Stimulated activated CD4-positive, alpha-beta T cell treated with anti-CD3 and anti-CD28 coated beads, Interleukin-4, amount 100 ng/mL, for 1 hour (primary cell): Measurements from ENCODE around the gene MPP2.
"Not testable (repeated sequence)": the region's sequence is repeated elsewhere in the genome, so short reads cannot be mapped to it uniquely, and the experiment has no call there.

ENCODE experiments used
- DNase-seq: peaks from one replicate; pipeline ENCODE4 v3.0.0-alpha.2; 2020

Gene MPP2

DNA sequence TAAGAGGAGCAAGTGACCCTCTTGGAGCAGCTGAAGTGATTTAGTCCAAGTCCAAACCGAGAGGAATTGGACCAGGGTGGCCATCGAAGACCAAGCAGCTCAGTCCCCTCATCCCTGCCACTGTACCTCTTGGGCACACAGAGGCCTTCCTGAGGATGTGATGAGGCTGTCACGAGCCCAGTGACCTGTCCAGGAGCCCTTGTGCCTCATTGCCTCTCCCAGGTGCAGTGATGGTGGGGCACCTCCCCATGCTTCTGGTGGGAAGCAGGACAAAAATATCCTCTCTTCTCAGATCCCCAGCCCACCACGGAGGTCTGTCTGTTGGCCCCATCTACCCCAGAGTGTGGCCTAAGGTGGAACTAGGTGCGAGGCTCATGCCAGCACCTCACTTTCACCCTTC, 63.1 kb downstream of the MPP2 start:
- DNase-seq: no peak

DNA sequence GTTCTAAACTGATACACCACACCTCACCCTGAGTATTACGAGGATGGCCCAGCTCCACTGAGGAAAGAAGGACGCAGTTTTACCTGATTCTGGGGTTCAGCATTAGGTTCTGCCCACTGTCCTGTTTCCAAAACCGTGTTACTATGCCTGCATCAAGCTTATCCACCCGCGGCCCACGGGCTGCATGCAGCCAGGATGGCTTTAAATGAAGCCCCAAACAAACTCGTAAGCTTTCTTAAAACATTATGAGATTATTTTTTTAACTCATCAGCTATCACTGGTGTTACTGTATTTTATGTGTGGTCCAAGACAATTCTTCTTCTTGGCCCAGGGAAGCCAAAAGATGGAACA, 64.4 kb downstream of the MPP2 start:
- no peak for DNase-seq

DNA sequence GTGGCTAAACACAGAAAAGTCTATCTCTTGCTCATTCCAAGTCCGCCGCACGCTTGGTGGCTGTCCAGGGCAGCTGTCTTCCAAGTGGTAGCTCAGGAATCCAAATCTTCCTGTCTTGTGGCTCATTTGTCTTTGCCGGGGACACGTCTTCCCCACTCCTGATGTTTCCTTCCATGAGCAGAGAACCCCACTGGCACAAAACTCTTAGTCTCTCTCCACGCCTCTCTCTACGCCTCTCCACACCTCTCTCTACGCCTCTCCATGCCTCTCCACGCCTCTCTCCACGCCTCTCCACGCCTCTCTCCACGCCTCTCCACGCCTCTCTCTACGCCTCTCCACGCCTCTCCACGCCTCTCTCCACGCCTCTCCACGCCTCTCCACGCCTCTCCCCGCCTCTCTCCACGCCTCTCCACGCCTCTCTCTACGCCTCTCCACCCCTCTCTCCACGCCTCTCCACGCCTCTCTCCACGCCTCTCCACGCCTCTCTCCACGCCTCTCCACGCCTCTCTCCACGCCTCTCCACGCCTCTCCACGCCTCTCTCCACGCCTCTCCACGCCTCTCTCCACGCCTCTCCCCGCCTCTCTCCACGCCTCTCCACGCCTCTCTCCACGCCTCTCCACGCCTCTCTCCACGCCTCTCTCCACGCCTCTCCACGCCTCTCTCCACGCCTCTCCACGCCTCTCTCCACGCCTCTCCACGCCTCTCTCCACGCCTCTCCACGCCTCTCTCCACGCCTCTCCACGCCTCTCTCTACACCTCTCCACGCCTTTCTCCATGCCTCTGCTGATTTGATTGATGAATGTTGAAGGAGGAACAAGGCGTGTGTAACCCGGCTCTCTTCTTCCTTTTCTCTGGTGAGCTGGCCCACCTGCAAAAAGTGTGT, 65.0 kb downstream of the MPP2 start:
- not testable (repeated sequence) for DNase-seq

DNA sequence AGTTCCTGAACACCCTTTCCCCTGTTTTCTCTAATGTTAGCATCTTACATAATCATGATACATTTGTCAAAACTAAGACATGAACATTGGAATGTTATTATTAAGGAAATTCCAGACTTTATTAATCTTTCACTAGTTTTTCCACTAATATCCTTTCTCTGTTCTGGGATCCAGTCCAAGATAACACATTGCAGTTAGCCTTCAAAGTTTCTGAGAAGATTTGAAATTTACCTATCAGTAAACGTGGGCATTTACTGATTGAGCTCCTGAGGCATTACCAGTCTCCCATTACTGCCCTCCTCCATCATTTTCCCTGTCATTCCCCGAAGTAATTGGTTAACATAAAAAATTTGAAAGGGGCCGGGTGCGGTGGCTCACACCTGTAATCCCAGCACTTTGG, 66.1 kb downstream of the MPP2 start:
- no peak for DNase-seq

DNA sequence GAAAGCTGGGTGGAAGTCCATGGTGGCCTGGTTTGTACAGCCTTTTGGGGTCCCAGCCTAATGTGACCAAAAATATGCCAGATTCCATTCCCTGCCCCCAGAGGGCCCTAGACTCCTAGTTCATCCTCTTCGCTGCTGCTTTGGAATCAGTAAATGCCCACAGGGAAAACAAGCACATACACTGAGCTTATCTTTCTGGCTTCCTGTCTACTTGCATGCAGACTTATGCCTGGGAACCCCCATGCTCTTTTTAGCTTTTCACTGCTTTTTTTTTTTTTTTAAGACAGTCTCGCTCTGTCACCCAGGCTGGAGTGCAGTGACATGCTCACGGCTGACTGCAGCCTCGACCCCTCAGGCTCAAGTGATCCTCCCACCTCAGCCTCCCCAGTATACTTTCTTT, 66.5 kb downstream of the MPP2 start:
- no peak for DNase-seq

DNA sequence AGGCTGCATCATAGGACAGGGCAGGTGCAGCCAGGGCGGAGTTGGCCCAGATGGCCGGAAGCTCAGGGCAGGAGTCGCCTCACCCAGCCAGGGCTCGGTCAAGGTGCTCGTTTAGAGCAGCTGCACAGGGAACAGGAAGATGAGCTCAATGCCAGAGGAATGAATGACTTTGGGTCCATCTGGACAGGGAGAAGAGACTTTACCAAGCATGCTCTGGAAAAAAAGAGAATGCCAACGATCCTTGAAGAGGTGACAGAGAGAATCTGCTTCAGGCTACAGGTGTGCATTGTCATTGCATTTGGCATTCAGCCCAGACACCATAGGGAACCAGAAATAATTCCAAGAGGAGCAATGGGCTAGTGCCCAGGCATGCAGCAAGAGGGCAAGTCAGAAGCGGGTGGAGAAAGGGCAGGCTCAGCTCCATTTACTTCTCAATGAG, 67.6 kb downstream of the MPP2 start:
- DNase-seq: no peak

DNA sequence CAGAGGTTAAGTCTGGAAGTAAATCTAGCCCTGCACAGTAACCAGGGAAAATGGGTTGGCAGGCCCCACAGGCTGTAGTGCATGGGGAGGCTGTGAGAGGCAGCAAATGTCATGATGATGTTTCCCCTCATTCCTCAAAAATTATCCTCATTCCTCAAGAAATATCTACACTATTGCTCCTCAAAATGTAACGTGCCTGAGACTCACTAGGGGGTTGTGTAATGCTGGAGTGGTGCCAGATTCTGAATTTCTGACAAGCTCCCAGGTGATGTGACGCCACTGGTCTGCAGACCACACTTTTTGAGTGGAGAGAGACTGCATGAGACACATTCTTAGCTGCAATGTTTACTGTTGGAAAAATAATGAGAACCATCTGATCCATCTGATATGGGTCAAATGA, 73.2 kb downstream of the MPP2 start:
- DNase-seq: no peak

DNA sequence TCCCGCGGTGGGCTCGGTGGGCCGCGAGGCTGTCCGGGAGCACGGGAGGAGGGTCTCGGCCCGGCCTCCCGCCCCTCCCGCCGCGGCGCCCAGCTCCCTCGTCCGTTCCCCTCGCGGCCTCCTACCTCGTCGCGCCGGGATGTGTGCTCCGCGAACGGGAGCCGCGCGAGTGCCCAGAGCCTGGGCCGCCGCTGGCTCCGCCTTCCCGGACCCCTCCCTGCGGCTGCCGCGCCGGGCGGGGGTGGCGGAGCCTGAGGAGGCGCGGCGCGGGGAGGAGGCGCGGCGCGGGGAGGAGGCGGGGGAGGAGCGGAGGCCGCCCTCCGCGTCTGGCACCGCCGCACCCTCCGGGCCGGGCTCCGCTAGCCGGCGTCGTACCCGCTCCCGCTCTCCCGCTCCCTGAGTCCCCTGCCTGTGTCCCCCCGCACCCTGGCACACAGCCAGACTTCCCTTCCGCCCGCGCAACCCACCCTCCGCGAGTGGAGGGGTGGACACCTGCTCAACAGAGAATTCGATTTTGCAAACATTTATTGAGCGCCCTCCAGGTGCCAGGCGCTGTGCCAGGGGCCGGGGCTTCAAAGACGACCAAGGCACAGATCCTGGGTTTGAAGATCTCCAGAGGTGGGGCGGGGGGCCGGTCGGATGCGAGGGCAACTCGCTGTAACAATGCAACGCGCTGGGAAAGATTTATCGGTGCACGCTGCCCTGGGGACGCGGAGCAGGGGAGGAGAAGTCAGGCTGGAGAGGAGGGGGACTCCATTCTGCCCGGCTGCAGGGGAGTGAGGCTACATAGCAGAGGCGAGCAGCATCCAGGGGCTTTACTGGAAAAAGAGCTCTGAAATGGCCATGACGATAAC, 74.1 kb downstream of the MPP2 start, which contains the start of gene MPP3:
TSS of gene MPP3 (minus strand) at position 171 of the 854 bp plus-strand sequence. CDS start 1,240 bp downstream, outside the sequence.
- DNase-seq: peak; percentile 58

DNA sequence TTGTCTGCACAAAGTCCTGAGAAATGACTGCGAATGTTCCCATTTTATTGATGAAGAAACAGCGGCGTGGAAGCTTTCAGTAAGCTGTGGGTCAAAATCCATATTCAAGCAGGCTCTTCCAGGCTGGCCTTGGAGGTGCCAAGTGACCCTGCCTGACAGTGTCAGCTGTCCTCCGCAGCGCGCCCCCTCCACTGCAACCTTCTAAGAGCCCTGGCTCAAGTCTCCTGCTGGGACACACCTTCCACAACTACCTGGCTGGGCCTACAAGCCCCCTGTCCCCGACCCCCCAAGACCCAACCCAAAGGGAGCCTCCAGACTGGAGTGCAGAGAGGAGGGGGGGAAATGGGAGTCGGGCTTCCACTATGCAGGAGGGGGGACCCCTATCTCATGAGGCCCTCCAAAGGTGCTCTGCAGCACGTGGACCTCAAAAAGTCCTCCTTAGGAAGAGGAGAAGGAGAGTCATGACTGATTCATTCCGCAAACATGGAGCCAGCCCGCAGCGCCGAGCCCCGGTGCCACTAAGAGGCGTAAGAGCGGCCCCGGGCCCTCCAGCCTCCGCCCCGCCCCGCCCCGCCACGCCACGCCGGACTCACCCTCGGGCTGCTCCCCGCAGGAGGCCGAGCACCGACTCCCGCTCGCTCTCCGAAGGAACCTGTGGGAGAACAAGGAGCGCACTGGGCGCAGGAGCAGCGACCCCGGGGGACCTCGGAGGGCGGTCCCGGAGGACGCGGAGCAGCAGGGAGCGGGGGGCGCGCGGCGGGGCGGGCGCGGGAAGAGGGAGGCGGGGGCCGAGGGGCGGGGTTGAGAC, 75.0 kb downstream of the MPP2 start:
- DNase-seq: peak; percentile 17

DNA sequence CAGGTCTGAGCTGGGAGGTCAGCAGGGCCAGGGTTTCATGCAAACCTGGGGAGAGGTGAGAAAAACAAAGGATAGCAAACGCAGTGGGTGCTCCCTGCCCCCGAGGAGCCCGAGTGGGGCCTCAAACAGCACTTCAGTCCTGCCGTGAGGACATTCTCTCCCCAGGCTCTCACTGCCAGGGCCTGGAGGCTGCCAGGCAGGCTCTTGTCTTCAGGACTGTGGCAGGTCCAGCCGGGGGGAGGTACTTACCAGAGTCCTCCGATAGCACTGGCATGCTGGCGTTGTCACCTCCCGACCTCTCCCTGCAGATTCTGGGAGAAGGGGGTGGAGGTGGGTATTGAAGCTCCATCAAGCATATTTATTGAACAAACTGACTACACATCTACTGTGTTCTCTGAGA, 75.7 kb downstream of the MPP2 start:
- DNase-seq: no peak

DNA sequence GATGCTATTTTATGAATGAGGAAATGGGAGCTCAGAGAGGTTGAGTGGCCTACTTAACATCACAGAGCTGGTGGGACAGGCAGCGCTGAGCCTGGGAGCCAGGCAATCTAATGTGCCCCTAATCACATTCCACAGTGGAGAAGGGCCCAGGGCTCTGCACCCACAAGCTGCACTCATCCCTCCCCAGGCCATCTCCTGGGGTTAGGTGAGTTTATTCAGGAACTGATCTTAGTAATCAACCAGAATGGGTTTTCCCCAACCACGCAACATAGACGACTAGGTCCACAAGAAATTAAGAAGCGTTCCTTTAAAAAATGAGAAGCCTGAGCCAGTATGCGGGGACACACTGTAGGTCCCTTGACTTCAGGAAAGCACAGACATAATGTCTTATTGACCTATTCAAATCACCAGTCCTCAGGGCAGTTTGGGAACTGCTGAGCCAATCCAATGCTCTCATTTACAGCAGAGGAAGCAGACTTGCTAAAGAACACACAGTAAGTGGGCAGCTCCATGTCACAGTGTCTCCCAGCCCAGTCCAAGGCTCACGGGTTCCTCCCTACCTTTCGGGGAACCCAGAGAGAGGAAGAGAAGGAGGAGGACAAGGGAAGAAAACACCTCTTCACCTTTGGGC, 76.7 kb downstream of the MPP2 start:
- no peak for DNase-seq

DNA sequence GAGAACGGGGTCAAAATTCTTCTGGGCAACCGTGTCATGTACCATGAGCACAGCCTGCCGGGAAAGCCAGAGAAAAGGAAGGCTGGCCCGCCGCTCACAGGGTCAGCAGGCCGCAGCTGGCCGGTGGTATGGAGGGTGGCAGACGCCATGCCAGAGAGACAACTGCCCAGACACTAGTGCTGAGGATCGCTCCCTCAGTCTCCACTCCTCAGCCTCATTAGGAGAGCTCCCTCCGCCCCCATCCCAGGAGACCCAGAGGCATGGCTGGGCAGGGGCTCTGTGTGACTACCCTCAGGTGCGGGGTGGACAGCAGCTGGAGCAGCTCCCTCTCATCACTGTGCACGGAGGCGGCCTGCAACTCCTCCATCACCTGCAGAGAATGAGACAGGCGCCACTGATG, 77.6 kb downstream of the MPP2 start:
- no peak for DNase-seq

DNA sequence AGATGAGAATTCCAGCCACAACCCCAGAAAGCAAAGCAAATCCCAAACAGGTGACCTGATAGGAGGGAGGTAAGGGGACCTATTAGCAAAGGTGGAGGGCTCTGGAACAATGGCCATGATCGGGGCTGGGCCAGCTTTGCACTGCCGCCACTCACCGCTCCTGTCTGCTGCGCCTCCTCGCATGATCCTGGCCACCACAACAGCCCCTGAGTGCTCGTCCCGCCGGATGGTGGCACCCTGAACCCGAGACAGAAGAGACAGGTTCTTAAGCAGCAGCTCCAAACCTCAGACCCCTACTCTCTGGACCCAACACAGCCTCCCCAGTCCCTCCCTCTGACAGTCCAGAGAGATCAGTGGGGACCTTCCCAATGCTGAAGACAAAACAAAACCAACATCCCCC, 79.7 kb downstream of the MPP2 start:
- no peak for DNase-seq

DNA sequence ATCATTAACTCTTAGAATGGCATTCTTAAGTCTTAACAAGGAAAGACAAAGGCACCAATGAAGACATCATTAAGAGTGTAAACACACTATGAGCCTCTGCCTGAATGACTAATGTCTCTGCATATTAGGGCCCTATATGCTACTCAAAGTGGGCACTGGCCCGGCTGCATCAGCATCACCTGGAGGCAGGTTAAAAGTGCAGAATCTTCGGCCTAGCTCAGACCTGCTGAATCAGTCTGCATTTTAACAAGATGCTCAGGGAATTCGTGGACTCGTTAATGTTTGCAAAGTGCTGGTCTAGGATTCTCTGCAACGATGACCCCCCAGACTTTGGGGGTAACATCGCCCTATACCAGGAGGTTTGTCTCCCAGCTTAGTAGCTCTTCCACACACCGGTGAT, 81.1 kb downstream of the MPP2 start:
- no peak for DNase-seq

DNA sequence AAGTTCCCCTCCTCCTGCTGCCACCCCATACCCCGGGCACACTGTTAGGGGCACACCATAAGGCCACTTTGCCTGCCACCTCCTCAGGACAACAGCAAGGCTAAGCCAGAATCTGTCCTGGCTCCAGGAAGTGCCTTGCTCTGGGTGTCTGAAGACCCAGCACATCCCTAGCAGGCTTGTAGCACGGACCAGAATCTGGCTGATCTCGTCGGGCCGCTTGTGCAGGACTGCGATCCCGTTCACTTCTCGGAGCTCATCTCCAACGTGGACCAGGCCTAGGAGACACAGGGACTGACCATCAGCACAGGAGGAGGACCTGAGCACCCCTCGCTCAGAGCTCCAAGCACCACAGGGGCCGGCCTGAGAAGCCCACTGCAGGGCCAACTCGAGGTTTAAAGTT, 81.8 kb downstream of the MPP2 start:
- DNase-seq: no peak
